ENCODE data around the gene FAM168A. TPM values are rescaled to one million over a fixed set of nuclear protein-coding genes. Genes with fewer than 3 reads are reported as not detected.
"Not testable (repeated sequence)": the region's sequence is repeated elsewhere in the genome, so short reads cannot be mapped to it uniquely, and the experiment has no call there.

Gene FAM168A
- total RNA-seq, 1 donor from 2014 or later = 21.4 TPM

DNA sequence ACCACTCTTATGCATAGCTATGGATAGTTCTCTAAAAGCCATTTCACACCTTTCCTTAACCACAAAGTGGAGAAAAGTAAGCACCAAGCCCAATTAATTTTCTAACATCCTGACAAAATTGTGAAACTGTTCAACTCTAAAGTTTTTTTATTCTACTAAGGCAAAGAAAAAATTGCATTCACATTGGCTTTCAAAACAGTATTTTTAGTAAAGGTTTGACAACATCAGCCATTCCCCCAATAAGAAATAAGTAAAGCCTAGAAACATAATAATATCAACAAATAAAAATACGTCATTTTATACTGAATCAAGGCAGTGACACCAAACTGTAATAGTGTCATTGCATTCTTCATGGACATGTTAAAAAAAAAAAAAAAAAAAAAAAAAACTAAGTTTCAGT lies 11.1 kb downstream of the FAM168A start:
- H3K36me3 ChIP-seq = no peaks in the 10 kb centered on the region
- no peaks in the 10 kb centered on the region for H3K27me3 ChIP-seq
- DNase-seq (ENCODE audit: extremely low spot score in 2 of 2) = no peak
- no peak overlapping the region for H3K4me3 ChIP-seq
- H3K4me1 ChIP-seq = no peaks in the 10 kb centered on the region
- H3K27ac ChIP-seq = no peak overlapping the region
- TF ChIP-seq, protein P1, sequence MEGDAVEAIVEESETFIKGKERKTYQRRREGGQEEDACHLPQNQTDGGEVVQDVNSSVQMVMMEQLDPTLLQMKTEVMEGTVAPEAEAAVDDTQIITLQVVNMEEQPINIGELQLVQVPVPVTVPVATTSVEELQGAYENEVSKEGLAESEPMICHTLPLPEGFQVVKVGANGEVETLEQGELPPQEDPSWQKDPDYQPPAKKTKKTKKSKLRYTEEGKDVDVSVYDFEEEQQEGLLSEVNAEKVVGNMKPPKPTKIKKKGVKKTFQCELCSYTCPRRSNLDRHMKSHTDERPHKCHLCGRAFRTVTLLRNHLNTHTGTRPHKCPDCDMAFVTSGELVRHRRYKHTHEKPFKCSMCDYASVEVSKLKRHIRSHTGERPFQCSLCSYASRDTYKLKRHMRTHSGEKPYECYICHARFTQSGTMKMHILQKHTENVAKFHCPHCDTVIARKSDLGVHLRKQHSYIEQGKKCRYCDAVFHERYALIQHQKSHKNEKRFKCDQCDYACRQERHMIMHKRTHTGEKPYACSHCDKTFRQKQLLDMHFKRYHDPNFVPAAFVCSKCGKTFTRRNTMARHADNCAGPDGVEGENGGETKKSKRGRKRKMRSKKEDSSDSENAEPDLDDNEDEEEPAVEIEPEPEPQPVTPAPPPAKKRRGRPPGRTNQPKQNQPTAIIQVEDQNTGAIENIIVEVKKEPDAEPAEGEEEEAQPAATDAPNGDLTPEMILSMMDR (IDR thresholded peaks at IDR 0.05) = no peak
- no peak for TF ChIP-seq POLR2AphosphoS5 (IDR thresholded peaks at IDR 0.05; ENCODE audit: insufficient read depth in 1 of 2, low read depth in 1 of 2)
- TF ChIP-seq POLR2A (IDR thresholded peaks at IDR 0.05) = no peak
- intact Hi-C loops (cut with DNase I) = no loop called here
- no peaks in the 10 kb centered on the region for H3K9me3 ChIP-seq

DNA sequence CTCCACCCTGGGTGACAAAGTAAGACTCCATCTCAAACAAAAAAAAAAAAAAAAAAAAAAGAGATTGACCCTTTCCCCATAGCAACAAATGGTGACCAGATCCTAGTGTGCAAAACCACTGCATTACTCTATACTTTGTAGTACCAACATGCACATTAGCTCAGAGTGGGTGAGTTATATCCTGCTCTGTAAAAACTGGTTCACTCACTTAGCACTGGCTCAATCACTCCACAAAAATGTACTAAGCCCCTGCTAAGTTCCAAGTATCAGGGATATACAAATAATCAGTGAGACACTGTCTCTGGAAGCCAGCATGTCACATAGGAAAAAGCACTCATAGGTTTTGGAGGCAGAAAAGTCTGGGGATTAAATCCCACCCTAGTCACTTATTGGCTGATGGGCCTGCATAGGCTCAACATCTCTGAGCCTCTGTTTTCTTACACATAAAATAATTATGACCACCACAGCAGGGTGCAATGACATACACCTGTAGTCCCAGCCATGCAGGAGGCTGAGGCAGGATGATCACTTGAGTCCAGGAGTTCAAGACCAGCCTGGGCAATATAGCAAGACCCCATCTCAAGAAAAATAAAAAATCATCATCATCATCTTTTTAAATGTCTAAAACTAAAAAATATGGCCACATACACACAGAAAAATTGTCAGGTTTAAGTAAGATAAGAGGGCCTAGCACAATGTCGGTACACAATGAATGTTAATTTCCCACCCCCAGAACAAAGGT lies 11.9 kb downstream of the FAM168A start:
- Histone ChIP-seq H3K36me3 (no peaks in the 10 kb centered on the region), H3K9me3 (no peaks in the 10 kb centered on the region), H3K4me1 (no peaks in the 10 kb centered on the region), H3K27me3 (no peaks in the 10 kb centered on the region), H3K27ac (no peak overlapping the region), H3K4me3 (no peak overlapping the region)
- TF ChIP-seq, protein P1 (IDR thresholded peaks at IDR 0.05) = no peak
- TF ChIP-seq POLR2AphosphoS5 (IDR thresholded peaks at IDR 0.05; ENCODE audit: insufficient read depth in 1 of 2, low read depth in 1 of 2) = no peak
- TF ChIP-seq POLR2A (IDR thresholded peaks at IDR 0.05) = no peak
- DNase-seq (ENCODE audit: extremely low spot score in 2 of 2) = no peak
- intact Hi-C loops (cut with DNase I) = no loop called here

DNA sequence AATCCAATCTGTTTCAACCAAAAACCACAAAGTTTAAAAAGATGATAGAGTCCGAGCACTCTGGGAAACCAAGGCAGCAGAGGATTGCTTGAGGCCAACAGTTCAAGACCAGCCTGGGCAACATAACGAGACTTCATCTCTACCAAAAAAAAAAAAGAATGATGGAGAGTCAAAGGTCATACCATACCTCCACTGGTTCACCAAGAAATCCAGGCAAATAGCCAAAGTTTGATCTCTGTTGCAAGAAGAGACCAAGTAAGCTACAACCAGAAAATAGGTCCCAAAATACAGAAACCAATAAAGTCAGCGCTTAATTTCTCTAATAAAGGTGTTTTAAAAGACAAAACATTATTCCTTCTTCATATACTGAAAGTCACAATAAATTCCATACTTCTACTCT lies 13.1 kb downstream of the FAM168A start:
- no peaks in the 10 kb centered on the region for H3K36me3 ChIP-seq
- no peak overlapping the region for H3K27ac ChIP-seq
- TF ChIP-seq, protein P1 (IDR thresholded peaks at IDR 0.05) = no peak
- TF ChIP-seq POLR2AphosphoS5 (IDR thresholded peaks at IDR 0.05; ENCODE audit: insufficient read depth in 1 of 2, low read depth in 1 of 2) (no peak), POLR2A (IDR thresholded peaks at IDR 0.05) (no peak)
- no peaks in the 10 kb centered on the region for H3K27me3 ChIP-seq
- H3K9me3 ChIP-seq = no peaks in the 10 kb centered on the region
- no peak overlapping the region for H3K4me3 ChIP-seq
- H3K4me1 ChIP-seq = no peaks in the 10 kb centered on the region
- intact Hi-C loops (cut with DNase I) = no loop called here
- no peak for DNase-seq (ENCODE audit: extremely low spot score in 2 of 2)

DNA sequence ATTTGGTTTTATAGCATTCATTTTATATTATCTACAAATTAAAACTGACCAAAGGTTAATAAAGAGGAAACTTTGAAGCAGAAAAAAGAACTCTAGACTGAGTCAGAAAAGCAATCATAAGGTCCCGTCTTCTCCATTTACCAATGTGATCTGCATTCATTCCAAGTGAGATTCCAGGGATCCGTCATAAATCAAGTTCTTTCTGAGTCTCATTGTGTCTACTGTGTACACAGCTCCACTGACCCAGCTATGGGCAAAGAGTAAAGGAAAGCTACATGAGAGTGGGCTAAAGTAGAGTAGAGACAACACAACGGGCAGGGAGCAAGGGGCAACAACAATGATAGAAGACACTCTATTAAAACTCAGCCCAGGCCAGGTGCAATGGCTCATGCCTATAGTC lies 15.3 kb downstream of the FAM168A start:
- H3K27ac ChIP-seq = no peak overlapping the region
- H3K36me3 ChIP-seq = no peaks in the 10 kb centered on the region
- H3K9me3 ChIP-seq = no peaks in the 10 kb centered on the region
- no peak overlapping the region for H3K4me3 ChIP-seq
- no peaks in the 10 kb centered on the region for H3K27me3 ChIP-seq
- intact Hi-C loops (cut with DNase I) = no loop called here
- H3K4me1 ChIP-seq = peaks cover 4% of the 10 kb centered on the region
- no peak for DNase-seq (ENCODE audit: extremely low spot score in 2 of 2)
- TF ChIP-seq, protein P1 (IDR thresholded peaks at IDR 0.05) = no peak
- TF ChIP-seq POLR2A (IDR thresholded peaks at IDR 0.05) = no peak
- no peak for TF ChIP-seq POLR2AphosphoS5 (IDR thresholded peaks at IDR 0.05; ENCODE audit: insufficient read depth in 1 of 2, low read depth in 1 of 2)

DNA sequence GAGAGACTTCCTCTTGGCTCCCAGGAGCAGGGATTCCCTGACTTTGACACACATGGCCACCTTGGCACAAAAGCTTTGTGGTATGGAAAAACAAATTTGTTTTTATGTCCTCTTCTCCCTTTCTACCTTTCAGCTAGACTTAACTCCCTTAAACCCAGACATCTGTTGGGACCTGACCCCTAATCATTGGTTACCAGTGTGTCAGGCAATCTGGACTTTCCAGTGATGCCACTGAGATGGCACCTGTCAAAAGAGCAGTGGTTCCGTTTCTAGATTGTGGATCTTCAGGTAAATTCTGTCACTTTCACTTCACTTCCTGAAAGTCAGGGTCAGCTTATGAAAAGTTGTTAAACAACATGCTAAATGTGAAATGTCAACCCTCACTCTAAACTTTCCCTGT lies 17.2 kb downstream of the FAM168A start:
- intact Hi-C loops (cut with DNase I); H3K27ac ChIP-seq; H3K36me3 ChIP-seq: not testable (repeated sequence)

More for the DNA sequence above, 17.2 kb downstream of the FAM168A start:
- H3K27me3 ChIP-seq; H3K4me1 ChIP-seq; DNase-seq (ENCODE audit: extremely low spot score in 2 of 2); H3K4me3 ChIP-seq; H3K9me3 ChIP-seq: not testable (repeated sequence)
